ENCODE results near the gene MIA.

DNA sequence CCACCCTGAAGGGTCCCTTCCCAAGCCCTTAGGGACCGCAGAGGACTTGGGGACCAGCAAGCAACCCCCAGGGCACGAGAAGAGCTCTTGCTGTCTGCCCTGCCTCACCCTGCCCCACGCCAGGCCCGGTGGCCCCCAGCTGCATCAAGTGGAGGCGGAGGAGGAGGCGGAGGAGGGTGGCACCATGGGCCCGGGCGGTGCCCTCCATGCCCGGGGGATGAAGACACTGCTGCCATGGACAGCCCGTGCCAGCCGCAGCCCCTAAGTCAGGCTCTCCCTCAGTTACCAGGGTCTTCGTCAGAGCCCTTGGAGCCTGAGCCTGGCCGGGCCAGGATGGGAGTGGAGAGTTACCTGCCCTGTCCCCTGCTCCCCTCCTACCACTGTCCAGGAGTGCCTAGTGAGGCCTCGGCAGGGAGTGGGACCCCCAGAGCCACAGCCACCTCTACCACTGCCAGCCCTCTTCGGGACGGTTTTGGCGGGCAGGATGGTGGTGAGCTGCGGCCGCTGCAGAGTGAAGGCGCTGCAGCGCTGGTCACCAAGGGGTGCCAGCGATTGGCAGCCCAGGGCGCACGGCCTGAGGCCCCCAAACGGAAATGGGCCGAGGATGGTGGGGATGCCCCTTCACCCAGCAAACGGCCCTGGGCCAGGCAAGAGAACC, 25.1 kb downstream of the MIA start:
- TF ChIP-seq, protein P1, sequence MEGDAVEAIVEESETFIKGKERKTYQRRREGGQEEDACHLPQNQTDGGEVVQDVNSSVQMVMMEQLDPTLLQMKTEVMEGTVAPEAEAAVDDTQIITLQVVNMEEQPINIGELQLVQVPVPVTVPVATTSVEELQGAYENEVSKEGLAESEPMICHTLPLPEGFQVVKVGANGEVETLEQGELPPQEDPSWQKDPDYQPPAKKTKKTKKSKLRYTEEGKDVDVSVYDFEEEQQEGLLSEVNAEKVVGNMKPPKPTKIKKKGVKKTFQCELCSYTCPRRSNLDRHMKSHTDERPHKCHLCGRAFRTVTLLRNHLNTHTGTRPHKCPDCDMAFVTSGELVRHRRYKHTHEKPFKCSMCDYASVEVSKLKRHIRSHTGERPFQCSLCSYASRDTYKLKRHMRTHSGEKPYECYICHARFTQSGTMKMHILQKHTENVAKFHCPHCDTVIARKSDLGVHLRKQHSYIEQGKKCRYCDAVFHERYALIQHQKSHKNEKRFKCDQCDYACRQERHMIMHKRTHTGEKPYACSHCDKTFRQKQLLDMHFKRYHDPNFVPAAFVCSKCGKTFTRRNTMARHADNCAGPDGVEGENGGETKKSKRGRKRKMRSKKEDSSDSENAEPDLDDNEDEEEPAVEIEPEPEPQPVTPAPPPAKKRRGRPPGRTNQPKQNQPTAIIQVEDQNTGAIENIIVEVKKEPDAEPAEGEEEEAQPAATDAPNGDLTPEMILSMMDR (IDR thresholded peaks at IDR 0.05; ENCODE audit: poor library complexity, severe bottlenecking): no peak
- TF ChIP-seq EZH2 (IDR thresholded peaks at IDR 0.05; ENCODE audit: borderline replicate concordance, insufficient read depth, low read length, poor library complexity, severe bottlenecking): no peak
- TF ChIP-seq TAF1 (IDR thresholded peaks at IDR 0.05; ENCODE audit: low read depth): no peak
- no peak for TF ChIP-seq RAD21 (conservative IDR thresholded peaks at IDR 0.05)
- TF ChIP-seq POLR2AphosphoS5 (IDR thresholded peaks at IDR 0.05): no peak
- TF ChIP-seq, protein P2, sequence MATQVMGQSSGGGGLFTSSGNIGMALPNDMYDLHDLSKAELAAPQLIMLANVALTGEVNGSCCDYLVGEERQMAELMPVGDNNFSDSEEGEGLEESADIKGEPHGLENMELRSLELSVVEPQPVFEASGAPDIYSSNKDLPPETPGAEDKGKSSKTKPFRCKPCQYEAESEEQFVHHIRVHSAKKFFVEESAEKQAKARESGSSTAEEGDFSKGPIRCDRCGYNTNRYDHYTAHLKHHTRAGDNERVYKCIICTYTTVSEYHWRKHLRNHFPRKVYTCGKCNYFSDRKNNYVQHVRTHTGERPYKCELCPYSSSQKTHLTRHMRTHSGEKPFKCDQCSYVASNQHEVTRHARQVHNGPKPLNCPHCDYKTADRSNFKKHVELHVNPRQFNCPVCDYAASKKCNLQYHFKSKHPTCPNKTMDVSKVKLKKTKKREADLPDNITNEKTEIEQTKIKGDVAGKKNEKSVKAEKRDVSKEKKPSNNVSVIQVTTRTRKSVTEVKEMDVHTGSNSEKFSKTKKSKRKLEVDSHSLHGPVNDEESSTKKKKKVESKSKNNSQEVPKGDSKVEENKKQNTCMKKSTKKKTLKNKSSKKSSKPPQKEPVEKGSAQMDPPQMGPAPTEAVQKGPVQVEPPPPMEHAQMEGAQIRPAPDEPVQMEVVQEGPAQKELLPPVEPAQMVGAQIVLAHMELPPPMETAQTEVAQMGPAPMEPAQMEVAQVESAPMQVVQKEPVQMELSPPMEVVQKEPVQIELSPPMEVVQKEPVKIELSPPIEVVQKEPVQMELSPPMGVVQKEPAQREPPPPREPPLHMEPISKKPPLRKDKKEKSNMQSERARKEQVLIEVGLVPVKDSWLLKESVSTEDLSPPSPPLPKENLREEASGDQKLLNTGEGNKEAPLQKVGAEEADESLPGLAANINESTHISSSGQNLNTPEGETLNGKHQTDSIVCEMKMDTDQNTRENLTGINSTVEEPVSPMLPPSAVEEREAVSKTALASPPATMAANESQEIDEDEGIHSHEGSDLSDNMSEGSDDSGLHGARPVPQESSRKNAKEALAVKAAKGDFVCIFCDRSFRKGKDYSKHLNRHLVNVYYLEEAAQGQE (IDR thresholded peaks at IDR 0.05; ENCODE audit: borderline replicate concordance): no peak
